RWPE2 (cell line): ENCODE measurements around the gene NPRL2.

ENCODE experiments used
- ATAC-seq: fragments of 200-7000 bp; cut with Tn5 transposase; 3 replicates; pipeline ENCODE4 v1.9.1; 2021; ENCODE audit warnings: low read depth
- DNase-seq: peaks from one replicate; pipeline ENCODE4 v3.0.0-alpha.2; 2020; ENCODE audit warnings: low spot score
- H3K27ac ChIP-seq: fragments of 450-650 bp; 2 replicates; pipeline ENCODE4 v1.5.1; 2017; ENCODE audit warnings: mild to moderate bottlenecking; ENCODE audit not compliant: poor library complexity, severe bottlenecking
- H3K27me3 ChIP-seq: fragments of 250-450 bp; sonication (Bioruptor Pico); 2 replicates; pipeline ENCODE4 v1.5.1; 2021; ENCODE audit warnings: mild to moderate bottlenecking, moderate library complexity; ENCODE audit not compliant: insufficient read depth, poor library complexity, severe bottlenecking
- H3K36me3 ChIP-seq: fragments of 250-450 bp; sonication (Bioruptor Pico); 2 replicates; pipeline ENCODE4 v1.5.1; 2020; ENCODE audit warnings: low read depth, mild to moderate bottlenecking, moderate library complexity
- H3K4me1 ChIP-seq: fragments of 250-450 bp; sonication (Bioruptor Pico); 2 replicates; pipeline ENCODE4 v1.5.1; 2021; ENCODE audit warnings: mild to moderate bottlenecking, moderate library complexity; ENCODE audit not compliant: insufficient read depth, poor library complexity, severe bottlenecking
- H3K4me3 ChIP-seq: fragments of 250-450 bp; sonication (Bioruptor Pico); 2 replicates; pipeline ENCODE4 v1.5.1; 2021; ENCODE audit warnings: mild to moderate bottlenecking, moderate library complexity; ENCODE audit not compliant: severe bottlenecking
- H3K9me3 ChIP-seq: fragments of 250-450 bp; sonication (Bioruptor Pico); 2 replicates; pipeline ENCODE4 v1.5.1; 2021; ENCODE audit warnings: mild to moderate bottlenecking, moderate library complexity; ENCODE audit not compliant: severe bottlenecking
- TF ChIP-seq, protein P1 (sequence below): fragments of 450-650 bp; IDR thresholded peaks from one replicate; pipeline ENCODE4 v1.5.1; 2017; ENCODE audit warnings: mild to moderate bottlenecking, moderate library complexity; ENCODE audit not compliant: poor library complexity, severe bottlenecking

NPRL2 gene

DNA sequence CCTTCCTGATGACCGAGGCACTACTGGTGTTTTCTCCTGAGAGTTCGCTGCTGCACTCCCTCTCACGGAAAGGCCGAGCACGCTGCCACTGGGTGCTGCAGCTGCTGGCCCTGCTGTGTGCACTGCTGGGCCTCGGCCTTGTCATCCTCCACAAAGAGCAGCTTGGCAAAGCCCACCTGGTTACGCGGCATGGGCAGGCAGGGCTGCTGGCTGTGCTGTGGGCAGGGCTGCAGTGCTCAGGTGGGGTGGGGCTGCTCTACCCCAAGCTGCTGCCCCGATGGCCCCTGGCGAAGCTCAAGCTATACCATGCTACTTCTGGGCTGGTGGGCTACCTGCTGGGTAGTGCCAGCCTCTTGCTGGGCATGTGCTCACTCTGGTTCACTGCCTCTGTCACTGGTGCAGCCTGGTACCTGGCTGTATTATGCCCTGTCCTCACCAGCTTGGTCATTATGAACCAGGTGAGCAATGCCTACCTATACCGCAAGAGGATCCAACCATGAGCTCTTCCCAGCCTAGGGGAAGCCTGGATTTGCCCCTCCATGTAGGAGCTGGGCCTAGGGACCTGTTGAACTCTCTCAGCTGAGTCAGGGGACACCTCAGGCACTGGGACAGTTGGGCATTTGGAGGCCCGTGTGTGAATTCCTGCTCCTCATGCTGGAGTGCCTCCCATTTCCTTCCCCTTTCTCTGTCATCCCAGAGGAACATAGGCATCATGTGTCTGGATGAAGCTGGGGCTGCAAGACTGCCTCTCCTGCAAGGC, 2.9 kb upstream of the NPRL2 start:
- Histone ChIP-seq H3K4me3 (no peak overlapping the region), H3K27me3 (no peaks in the 10 kb centered on the region), H3K4me1 (peaks cover 13% of the 10 kb centered on the region), H3K9me3 (no peaks in the 10 kb centered on the region), H3K36me3 (peaks cover 27% of the 10 kb centered on the region), H3K27ac (no peak overlapping the region)
- no peak for ATAC-seq
- no peak for DNase-seq
- TF ChIP-seq, protein P1, sequence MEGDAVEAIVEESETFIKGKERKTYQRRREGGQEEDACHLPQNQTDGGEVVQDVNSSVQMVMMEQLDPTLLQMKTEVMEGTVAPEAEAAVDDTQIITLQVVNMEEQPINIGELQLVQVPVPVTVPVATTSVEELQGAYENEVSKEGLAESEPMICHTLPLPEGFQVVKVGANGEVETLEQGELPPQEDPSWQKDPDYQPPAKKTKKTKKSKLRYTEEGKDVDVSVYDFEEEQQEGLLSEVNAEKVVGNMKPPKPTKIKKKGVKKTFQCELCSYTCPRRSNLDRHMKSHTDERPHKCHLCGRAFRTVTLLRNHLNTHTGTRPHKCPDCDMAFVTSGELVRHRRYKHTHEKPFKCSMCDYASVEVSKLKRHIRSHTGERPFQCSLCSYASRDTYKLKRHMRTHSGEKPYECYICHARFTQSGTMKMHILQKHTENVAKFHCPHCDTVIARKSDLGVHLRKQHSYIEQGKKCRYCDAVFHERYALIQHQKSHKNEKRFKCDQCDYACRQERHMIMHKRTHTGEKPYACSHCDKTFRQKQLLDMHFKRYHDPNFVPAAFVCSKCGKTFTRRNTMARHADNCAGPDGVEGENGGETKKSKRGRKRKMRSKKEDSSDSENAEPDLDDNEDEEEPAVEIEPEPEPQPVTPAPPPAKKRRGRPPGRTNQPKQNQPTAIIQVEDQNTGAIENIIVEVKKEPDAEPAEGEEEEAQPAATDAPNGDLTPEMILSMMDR: no peak

DNA sequence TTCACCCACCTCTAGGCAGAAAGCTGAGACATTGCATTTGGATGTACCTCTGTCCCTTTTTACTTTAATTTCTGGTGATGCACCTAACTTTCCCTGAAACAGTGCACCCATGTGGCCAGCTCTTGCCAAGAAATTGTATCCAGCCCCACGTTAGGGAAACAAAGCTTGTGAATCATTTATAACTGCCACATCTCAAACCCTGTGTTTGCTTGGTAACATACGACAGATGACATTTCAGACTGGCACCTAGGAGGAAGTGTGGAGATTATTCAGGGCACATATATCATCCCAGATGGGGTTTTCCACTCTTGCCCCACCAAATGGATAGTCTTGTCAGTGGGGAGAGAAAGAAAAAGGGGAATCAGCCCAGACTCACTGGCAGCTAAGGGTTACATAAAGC, 2.2 kb upstream of the NPRL2 start:
- ATAC-seq (no peak), DNase-seq (no peak)
- TF ChIP-seq, protein P1: peak; percentile 52
- H3K9me3 ChIP-seq: no peaks in the 10 kb centered on the region
- no peaks in the 10 kb centered on the region for H3K27me3 ChIP-seq
- H3K36me3 ChIP-seq: peaks cover 26% of the 10 kb centered on the region
- H3K4me1 ChIP-seq: peaks cover 13% of the 10 kb centered on the region
- H3K27ac ChIP-seq: no peak overlapping the region
- H3K4me3 ChIP-seq: no peak overlapping the region

DNA sequence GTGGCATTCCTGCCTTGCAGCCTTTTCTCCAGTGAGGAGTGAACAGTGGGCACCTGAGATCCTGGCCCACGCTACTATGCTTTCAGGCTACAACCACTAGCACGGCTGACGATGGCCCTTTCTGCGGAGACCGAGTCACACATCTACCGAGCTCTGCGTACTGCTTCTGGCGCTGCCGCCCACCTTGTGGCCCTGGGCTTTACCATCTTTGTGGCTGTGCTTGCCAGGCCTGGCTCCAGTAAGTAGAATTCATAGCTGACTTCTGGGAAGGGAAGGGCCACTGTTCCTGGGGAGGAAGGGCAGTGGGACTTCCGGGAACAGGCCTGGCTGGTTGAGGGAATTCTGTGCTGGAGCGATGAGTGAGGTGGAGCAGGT, 735 bp upstream of the NPRL2 start:
- Histone ChIP-seq H3K27me3 (no peaks in the 10 kb centered on the region), H3K4me1 (peaks cover 4% of the 10 kb centered on the region), H3K27ac (peak overlapping the region; percentile 53), H3K36me3 (peaks cover 15% of the 10 kb centered on the region), H3K4me3 (peak overlapping the region; percentile 80), H3K9me3 (no peaks in the 10 kb centered on the region)
- no peak for DNase-seq
- TF ChIP-seq, protein P1: no peak
- peak; percentile 2; the same call in 2 of the 3 replicates for ATAC-seq

DNA sequence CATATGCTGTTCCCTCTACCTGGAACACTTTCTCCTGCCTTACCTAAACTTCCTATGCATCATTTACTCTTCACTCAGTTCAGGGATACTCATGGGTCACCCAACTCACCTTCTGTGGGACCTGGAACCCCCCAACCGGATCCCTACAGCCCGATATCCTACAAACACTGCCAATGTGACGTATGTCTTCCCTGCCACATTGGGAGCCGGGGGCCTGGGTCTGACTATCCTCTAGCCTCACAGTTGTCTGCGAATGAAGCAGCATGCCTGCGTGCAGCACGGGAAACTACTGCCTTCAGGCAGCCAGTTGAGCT, 405 bp downstream of the NPRL2 start:
- Histone ChIP-seq H3K36me3 (peaks cover 12% of the 10 kb centered on the region; the same call in 1 of the 2 replicates), H3K27me3 (no peaks in the 10 kb centered on the region), H3K9me3 (no peaks in the 10 kb centered on the region), H3K27ac (peak overlapping the region; percentile 53), H3K4me1 (no peaks in the 10 kb centered on the region), H3K4me3 (peak overlapping the region; percentile 80)
- TF ChIP-seq, protein P1: no peak
- no peak for DNase-seq
- no peak for ATAC-seq

- H3K4me3 ChIP-seq: no peak overlapping the region
- H3K27ac ChIP-seq: no peak overlapping the region
- H3K36me3 ChIP-seq: peaks cover 5% of the 10 kb centered on the region; the same call in 1 of the 2 replicates
- no peaks in the 10 kb centered on the region for H3K27me3 ChIP-seq
- DNase-seq (no peak), ATAC-seq (no peak)
- no peaks in the 10 kb centered on the region for H3K4me1 ChIP-seq
- no peaks in the 10 kb centered on the region for H3K9me3 ChIP-seq
- TF ChIP-seq, protein P1: peak; percentile 84
These were observed 3.3 kb downstream of the NPRL2 start for GRCh38 chr3:50347187-50347813.
